Jurkat, Clone E6-1 (cell line): ENCODE results near the gene LCN1.
A peak's percentile ranks its signal among the peaks of the same experiment; 100 is the strongest.
"Not testable (repeated sequence)": the region's sequence is repeated elsewhere in the genome, so short reads cannot be mapped to it uniquely, and the experiment has no call there.

Source experiments
- DNase-seq: peaks from one replicate; pipeline ENCODE4 v3.0.0-alpha.2; 2011; ENCODE audit warnings: low read depth, low spot score
- H3K4me3 ChIP-seq: 2 replicates; pipeline ENCODE4 v1.5.1; 2011; ENCODE audit warnings: mild to moderate bottlenecking, low read length, control low read depth, moderate library complexity

LCN1 gene

DNA sequence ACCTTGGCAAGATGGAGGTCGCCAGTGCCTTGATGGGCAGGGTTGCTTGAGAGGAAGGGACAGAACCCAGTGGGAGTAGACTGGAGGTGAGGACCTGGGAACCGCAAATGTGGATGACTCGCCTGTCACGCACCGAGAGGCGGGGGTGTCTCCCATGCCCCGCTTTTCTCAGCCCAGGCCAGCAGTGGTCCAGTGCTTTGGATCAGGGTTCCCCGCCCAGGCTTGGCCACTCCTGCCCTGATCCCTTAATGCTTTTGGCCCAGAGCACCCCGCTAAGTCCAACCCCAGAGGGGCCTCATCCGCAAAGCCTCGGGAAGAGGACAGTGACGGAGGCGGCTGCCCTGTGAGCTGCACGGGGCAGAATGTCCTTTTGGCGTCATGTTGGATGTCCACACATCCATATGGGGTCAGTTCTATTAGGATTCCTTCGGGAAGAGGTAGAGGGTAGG, 18.3 kb upstream of the LCN1 start:
- H3K4me3 ChIP-seq, result no peak overlapping the region

DNA sequence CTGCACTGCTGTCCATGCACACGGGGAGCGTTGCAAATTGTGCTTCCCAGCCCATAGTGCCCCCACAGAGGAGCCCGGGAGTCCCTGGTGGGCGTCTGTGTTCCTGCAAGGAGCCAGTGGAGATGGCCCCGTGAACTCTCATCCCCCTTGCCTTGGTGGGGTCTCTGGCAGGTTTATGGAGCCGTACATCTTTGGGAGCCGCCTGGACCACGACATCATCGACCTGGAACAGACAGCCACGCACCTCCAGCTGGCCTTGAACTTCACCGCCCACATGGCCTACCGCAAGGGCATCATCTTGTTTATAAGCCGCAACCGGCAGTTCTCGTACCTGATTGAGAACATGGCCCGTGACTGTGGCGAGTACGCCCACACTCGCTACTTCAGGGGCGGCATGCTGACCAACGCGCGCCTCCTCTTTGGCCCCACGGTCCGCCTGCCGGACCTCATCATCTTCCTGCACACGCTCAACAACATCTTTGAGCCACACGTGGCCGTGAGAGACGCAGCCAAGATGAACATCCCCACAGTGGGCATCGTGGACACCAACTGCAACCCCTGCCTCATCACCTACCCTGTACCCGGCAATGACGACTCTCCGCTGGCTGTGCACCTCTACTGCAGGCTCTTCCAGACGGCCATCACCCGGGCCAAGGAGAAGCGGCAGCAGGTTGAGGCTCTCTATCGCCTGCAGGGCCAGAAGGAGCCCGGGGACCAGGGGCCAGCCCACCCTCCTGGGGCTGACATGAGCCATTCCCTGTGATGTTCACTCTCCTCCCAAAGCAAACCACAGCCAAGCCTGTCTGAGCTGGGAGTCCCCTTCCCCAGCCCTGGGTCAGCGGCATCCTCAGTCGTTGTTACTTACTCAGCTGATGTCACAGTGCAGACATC, 17.6 kb upstream of the LCN1 start:
- DNase-seq, result no peak
- H3K4me3 ChIP-seq, result no peak overlapping the region

More for the DNA sequence above, 18.3 kb upstream of the LCN1 start:
- DNase-seq, result no peak

DNA sequence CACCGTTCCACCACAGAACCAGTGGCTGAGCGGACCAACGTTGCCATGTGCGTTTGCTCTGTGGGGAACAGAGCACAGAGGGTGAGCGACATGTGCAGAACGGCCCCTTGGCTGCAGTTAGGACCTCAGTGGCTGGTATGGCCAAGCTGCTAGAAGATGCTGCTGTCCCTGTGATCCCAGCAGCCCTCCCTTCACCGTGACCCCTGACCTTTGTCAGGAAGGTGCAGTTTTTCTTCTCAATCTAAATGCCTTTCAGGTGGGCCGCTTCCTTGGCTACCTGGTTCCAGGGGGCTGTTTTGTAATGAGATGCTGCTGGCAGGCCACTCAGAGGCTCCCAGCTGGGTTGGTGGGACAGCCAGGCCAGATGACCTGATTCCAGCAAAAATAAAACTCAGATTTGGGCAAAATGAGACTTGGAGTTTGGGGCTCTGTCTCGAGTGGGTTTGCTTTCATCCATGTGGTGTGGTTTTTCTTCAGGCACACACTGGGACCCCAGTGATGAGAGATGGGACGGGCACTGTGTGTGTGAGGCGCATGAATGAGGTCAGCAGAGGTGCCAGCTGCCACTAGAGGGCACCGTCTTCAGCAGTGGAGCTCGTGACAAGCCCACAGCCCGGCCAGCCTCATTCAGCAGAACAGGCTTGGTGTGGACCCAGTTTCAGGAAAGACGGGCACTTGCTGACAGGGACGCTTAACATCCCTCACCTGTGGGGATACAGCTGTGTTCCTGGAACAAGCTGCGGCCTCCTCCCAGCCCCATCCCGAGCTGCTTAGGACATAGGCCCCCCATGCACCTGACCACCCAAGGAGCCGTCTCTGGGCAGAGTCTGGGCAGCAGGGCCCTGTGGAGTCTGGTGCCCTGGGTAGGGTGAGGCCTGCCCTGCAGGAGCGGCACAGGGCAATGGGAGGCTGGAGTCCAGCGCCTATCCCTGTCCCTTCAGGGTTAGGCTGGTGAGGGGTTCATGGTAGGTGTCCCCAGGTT, 16.7 kb upstream of the LCN1 start:
- DNase-seq, result peak; percentile 20
- H3K4me3 ChIP-seq, result no peak overlapping the region

DNA sequence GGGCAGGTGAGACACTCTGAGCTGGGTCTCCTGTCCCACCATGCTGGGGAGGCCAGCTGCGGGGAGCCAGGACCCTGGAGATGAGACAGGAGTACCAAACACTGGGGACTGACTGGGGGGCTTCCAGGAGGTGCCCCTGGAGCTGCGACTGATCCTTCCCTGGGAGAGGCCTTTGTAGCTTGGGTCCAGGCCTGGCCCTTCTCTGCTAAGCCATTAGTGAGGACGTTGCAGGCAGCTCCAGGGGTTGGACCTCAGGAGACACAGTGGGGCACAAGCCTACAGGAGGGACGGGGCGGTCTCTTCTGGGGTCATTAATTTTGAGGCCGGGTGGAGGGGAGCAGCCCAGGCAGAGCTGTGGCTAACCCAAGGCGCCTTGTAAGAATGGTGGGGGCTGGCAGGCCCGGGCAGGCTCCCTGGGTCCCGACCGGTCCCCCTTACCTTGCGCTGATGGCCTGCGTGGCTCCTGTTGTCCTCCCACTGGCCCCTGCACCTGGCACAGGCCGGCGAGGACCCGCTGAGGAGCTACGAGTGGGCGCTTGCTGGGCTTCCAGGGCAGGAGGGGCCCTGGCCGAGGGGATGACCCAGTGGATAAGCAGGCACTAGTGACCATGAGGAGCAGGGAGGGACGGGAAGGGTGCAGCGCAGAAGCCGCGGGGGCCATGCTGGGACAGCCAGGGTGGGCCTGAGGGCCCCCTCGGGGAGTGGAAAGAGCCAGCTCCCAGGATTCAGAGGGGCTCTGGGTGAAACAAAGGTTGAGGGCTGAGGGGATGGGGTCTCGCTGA, 15.6 kb upstream of the LCN1 start:
- DNase-seq, result no peak

DNA sequence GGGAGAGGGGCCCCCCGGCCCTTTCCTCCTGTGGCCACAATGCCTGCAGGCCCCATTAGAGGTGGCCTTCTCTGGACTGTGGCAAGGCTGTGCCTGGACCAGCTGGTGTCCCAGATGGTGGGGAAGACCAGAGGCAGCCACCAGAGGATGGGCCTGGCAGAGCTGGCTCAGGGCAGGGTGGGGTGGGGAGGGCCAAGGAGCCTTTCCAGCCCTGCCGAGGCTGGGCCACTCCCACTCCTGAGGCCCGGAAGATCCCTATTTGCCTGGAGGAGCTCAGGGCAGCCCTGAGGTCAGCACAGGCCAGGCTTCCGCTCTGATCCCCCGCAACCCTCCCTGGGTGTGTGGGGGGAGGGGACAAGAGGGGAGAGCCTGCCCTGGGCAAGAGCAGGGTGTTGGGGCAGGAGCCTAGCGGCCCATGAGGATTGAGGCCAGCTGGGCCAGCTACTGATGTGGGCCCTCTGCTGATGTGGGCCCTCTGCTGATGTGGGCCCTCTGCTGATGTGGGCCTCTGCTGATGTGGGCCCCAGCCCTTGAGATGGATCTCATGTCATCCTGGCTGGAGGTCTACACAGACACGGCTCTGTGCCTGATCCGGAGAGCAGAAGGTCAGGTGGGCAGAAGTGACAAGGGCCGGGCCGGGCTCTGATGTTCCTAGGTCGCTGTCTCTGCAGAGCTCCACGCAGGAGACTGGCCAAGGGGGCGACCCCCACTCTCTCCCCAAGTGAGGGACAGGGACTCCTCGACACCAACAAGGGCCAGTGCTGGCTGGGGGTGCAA, 14.7 kb upstream of the LCN1 start:
- no peak overlapping the region for H3K4me3 ChIP-seq
- no peak for DNase-seq

More for the DNA sequence above, 15.6 kb upstream of the LCN1 start:
- no peak overlapping the region for H3K4me3 ChIP-seq

DNA sequence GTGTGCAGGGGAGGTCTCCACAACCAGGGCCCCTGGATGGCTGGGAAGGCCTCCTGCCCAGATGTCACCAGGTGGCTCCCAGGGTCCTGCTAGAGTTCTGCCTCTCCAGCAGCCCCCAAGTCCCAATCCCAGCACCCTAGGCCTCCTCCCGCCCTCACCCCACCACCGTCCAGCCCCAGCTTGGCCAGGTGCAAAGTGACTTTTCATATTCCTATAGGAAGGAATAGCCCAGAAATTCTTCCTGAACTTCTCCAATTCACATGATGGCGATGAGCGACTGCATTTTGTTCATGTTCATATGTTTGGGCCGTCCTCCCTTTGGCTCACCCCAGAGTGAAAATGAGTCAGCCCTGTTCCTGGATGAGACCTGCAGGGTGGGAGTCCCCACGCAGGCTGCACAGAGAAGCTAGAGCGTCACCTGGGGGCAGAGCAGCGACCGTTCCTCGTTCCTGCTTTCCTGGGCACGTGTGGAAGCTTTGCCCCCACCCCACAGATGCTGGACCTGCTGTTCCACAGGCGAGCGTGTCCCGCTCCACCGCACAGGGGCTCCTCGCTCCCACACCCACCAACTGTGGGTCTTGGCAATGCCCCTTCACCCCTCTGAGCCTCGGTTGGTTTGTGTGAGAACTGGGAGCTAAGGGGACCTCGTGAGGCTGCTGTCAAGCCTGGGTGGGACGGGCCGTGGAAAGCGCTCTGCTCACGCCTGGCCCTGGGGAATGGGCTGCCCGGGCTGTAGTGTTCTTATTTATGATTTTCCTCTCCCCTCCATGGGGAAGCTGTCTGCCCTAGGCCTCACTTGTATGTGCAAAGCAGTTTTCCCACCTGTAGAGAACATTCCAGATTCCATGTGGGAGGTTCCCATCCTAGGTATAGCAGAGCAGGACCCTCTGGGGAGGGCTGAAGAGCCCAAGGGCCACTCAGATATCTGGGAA, 13.9 kb upstream of the LCN1 start:
- DNase-seq, result no peak
- no peak overlapping the region for H3K4me3 ChIP-seq

DNA sequence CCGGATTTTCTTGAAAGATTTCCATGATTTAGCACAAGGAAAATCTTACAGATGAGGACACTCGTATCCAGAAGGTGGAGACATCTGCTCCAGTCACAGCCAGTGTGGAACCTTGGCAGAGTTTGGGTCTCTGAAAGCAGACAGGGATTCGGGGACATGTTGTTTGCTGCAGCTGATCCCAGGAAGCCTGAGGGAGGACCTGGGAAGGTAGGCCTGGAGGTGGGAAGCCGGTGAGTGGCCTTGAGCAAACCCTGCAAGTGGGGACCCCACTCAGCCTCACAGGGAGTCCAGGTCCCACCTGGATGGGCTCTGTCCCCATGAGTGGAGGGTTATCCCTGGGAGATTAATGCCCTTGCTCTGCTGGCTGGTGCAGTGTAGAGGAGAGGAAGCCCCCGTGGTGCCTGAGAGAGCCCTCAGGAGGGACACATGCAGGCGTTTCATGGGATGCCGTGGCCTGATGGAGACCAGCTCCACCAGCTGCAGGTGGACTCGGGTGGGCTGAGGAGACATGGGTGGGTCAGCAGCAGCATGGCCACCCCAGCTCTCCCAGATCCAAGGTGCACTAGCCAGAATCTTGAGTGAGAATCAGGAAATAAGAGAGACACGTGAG, 12.9 kb upstream of the LCN1 start:
- no peak overlapping the region for H3K4me3 ChIP-seq
- no peak for DNase-seq

DNA sequence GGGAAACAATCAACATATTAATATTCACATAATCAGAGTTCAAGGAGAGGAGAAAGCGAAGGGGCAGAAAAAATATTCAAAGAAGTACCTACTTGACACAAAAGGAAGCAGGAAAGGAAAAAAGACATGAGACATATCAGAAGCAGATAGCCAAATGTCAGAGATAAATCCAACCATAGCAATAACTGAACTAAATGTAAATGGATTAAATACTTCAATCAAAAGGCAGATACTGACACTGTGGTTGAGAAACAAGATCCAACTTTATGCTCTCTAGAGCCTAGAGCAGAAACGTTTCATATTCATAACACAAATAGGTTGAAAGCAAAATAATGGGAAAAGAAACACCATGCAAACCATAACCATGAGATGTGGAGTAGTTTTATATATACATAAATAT, 11.8 kb upstream of the LCN1 start:
- H3K4me3 ChIP-seq, result no peak overlapping the region
- no peak for DNase-seq

DNA sequence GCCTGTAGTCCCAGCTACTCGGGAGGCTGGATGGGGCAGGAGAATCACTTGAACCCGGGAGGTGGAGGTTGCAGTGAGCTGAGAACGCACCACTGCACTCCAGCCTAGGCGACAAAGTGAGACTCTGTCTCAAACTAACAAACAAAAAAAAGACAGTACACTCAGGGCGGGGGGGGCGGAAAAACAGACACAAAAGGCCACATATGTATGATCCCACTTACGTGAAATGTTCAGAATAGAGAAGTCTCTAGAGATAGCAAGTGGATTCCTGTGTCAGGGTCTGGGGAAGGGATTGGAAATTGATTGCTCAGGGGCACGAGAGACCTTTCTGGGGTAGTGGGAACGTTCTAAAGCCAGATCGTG, 9.0 kb upstream of the LCN1 start:
- no peak for DNase-seq
- H3K4me3 ChIP-seq, result no peak overlapping the region

DNA sequence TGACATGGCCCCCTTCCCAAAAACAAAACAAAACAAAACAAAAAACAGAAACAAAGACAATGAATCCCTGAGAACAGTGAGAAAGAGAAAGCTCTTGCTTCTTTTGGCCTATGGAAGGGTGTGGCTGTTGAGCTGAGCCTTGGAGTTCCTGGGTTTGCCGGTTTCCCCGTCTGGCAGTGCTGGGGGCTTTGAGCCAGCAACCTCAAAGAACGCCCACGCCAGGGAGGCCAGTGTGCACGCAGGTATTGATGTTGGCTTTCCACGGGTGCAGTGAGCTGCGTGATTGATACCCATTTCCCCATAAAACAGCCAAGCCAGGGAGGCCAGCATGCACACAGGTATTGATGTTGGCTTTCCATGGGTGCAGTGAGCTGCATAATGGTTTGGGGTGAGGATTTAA, 8.3 kb upstream of the LCN1 start:
- no peak overlapping the region for H3K4me3 ChIP-seq
- DNase-seq, result no peak

DNA sequence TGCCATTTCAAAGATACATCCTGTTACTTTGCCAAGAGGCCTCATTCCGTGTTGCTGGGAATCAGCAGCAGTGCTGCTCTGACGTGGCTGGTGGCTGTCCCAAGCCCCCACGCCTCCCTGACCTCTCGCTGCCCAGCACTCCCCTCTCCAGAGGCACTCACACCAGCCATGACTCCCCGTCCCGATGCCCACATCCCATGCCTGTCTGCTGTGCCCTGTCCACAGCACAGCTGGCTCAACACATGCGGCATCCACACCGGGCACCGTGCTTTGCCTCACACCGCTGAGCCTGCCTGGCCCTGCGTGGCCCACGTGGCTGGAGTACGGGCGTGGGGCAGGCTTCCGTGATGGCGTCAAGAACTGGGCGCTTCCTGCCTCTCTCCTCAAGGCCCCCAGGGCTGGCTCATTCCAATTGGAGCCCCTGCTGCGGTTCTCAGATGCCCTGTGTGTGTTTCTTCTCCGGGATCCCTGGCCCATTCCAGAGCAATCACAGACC, 7.8 kb upstream of the LCN1 start:
- no peak overlapping the region for H3K4me3 ChIP-seq
- DNase-seq, result no peak

DNA sequence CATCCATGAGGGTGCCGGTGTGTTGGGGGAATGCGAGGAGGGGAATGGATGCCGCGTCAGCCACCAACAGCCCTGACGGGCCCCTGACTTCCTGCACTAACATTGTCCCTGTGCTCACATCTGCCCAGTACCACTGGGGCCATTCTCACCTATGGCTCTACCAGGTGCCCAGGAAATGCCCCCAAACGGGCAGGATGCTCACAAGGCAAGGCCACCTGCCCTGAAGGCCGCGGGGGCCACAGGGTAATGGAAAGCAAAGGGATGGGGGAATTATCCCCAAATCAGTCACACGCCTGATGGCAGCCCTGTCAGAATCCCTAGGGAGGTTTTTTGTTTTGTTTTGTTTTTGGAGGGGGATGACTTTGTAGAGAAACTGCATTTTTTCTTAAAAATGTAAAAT, 7.3 kb upstream of the LCN1 start:
- not testable (repeated sequence) for DNase-seq, H3K4me3 ChIP-seq

DNA sequence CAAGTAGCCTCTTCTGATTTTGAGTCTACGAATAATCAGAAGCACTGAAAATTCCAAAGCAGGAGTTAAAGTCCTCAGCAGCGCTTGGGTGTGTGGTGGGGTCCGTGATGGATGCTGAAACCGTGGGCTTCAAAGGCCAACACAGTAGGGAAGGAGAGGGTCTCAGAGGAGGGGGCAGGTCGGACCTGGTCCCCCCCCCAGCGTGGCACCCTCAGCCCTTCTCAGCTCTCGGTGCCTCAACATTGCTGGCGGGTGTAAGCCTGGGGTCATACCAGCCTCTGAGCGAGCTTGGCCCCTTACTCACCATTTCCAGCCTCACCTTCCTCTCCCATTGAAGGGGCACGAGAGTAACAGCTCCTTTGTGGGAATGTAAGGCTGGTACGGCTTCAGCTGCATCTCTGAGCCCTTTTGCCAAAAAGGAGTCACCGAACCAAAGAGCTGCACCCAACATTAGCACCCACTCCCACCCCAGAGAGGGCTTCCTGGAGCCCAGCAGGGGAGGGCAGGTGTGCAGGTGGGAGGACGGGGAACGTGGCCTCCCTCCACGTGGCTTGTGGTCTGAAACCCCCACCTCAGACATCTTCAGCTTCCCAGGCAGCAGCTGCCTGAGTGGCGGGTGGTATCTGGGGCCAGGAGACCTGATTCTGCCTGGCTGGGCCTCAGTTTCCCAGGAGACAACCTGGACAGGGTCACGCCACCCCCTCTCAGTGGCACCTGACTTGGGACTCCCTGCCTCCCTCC, 6.7 kb upstream of the LCN1 start:
- no peak overlapping the region for H3K4me3 ChIP-seq
- no peak for DNase-seq

DNA sequence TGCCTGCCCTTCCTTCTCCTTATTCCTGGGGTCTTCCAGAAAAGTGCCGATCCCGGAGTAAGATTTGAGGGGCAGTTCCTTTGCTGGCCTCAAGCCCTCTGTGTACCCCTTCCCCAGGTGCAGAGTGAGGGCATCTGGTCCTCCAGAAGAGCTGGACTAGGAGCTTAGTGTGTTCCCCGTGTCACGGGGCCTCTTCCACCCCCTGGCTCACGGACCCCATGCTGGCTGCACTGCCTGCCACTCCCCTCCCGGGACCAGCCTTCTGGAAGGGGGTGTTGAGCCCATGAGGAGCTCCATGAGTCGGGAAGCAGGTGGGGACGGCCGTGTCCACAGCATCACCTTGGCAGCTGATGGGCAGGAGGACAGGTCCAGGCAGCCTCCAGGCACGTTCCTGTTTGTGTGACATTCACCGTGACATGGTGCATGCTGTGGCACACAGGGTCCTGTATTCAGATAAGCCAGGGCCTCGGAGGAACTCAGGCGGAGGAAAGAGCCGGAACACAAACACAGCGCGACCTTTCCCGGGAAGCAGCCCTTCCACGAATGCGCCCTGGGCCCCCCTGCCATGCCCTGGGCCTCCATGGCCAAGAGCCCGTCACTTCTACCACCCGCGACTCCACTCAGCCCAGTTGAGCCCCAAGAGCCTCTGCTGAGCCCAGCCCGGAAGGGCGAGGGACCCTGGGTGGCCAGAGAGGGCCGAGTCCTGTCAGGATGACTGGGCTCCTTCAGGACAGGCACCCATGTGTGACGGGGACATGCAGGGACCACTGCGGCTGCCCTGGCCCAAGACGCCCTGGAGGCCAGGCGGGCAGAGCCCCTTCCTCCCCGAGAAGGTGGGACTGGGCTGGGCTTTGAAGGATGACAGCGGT, 5.9 kb upstream of the LCN1 start:
- H3K4me3 ChIP-seq, result no peak overlapping the region

DNA sequence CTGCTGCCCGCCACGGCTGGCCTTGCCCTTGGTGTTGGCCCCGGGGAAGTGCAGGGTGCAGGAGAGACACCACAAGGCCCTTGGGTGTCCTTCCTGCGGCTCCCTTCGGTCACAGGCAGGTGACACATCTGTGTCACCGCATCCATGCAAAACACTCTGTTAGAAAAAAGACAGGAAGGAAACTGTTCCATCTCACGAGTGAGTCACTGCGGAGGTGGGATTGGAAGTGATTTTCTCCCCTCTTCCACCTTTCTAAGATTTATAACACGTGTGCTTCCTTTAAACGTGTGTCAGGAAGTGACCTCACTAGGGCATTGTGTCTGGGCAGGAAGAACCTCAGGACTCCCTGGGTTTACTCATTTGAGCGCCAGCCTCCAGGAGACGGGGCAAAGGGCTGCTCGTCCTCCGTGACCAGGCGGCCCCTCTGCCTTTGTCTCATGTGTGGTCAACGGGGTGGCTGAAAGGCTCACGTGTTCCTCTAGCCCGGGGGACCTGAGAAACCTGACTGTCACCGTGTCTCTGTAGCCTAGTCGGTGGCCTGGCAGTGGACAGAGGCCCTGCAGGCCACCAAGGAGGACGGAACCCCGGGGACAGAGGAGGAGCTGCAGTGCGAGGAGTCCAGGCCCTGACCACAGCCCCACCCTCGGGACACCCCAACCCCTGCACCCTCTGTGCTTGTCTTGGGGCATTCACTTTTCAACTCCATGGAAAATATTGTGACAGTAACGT, 4.9 kb upstream of the LCN1 start:
- H3K4me3 ChIP-seq, result no peak overlapping the region
- DNase-seq, result no peak

More for the DNA sequence above, 5.9 kb upstream of the LCN1 start:
- no peak for DNase-seq
